Muscle layer of duodenum (tissue), 2 donors: ENCODE measurements around the gene GGNBP2.

Source experiments
- H3K27ac ChIP-seq: one replicate; pipeline ENCODE4 v1.7.0; 2013; ENCODE audit warnings: mild to moderate bottlenecking, low read length
- H3K27me3 ChIP-seq: one replicate; pipeline ENCODE4 v1.7.0; 2013; ENCODE audit warnings: low read depth, mild to moderate bottlenecking, control low read depth, low read length
- H3K36me3 ChIP-seq, 2 donors: one replicate each; pipeline ENCODE4 v1.7.0; 2013; ENCODE audit warnings: low read length in 2 of 2, control low read depth in 1 of 2, mild to moderate bottlenecking in 1 of 2; ENCODE audit not compliant: insufficient read depth in 2 of 2, control insufficient read depth in 1 of 2
- H3K4me1 ChIP-seq, 2 donors: one replicate each; pipeline ENCODE4 v1.7.0; 2013; ENCODE audit warnings: low read length in 2 of 2, mild to moderate bottlenecking in 2 of 2, control low read depth in 1 of 2, moderate library complexity in 1 of 2; ENCODE audit not compliant: insufficient read depth in 2 of 2, control insufficient read depth in 1 of 2
- H3K4me3 ChIP-seq, 2 donors: one replicate each; pipeline ENCODE4 v1.7.0; 2013; ENCODE audit warnings: low read length in 2 of 2, low read depth in 1 of 2, mild to moderate bottlenecking in 1 of 2
- H3K9me3 ChIP-seq, 2 donors: one replicate each; pipeline ENCODE4 v1.7.0; 2013; ENCODE audit warnings: low read length in 2 of 2, control low read depth in 1 of 2, mild to moderate bottlenecking in 1 of 2; ENCODE audit not compliant: control insufficient read depth in 1 of 2
- donor health status: healthy.

The GGNBP2 gene

DNA sequence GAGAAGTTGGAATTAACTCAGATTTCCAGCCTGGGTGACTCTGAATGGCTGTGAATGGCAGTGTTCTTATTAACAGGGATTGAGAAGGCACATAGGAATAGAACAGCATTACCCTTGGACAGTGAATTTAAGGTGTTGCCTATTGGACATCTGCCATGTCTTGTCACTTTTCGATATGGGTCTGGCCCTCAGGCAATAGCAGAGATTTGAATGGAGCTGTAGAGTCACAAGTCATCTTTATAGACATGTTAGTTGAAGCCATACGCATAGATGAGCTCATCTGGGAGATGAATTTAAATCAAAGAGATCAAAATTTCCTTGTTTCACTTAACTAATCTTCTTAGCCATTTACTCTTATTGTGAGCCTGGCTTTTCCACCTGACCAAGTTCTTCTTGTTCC, 32.1 kb downstream of the GGNBP2 start:
- no peak overlapping the region for H3K27ac ChIP-seq
- no peak overlapping the region for H3K4me3 ChIP-seq
- H3K36me3 ChIP-seq, result peaks cover 36 to 48% of the 10 kb centered on the region in 2 donors

DNA sequence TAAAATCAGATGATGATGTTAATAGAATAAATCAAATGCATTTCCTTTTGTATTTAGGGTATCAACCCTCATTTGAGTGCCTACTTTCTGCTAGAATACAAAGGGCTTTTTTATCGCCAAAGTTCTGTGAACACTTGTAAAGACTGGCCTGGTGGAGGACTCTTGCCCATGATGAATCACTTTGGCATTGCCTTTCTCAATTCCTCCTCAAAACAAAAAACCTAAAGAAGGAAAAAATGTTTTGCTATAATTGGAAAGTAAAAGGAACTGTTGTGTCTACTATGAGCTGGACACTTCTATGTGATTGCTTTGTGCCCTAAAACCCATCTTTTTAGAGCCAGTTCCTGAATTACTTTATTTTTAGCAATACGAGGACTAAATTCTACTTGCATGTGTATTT, 34.0 kb downstream of the GGNBP2 start:
- Histone ChIP-seq H3K27me3 (no peaks in the 10 kb centered on the region), H3K36me3 (peaks cover 24 to 59% of the 10 kb centered on the region in 2 donors), H3K9me3 (no peaks in the 10 kb centered on the region), H3K4me3 (no peak overlapping the region), H3K4me1 (no peaks in the 10 kb centered on the region), H3K27ac (no peak overlapping the region)

More for the DNA sequence above, 32.1 kb downstream of the GGNBP2 start:
- Histone ChIP-seq H3K27me3 (no peaks in the 10 kb centered on the region), H3K9me3 (no peaks in the 10 kb centered on the region), H3K4me1 (no peaks in the 10 kb centered on the region)

DNA sequence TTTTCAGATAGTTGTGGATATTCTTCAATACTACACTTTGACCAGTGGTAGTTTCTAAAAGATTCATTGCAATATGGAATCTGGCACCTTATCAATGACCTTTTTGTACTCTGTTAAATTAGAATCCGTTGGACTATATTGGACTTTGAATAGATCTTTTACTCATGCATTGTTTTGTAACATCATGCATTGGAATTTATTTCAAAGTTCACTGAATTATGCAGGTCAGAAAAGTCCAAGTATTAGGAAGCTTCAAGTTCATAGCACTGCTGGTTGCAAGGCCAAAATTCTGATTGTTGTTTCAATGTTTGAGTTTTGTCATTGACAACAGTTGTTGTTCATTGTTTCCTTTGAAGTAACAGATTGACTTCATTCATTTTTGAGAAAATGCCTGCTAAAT, 39.1 kb downstream of the GGNBP2 start:
- Histone ChIP-seq H3K36me3 (peaks cover 43 to 85% of the 10 kb centered on the region in 2 donors), H3K9me3 (no peaks in the 10 kb centered on the region), H3K27ac (no peak overlapping the region), H3K4me3 (no peak overlapping the region), H3K27me3 (no peaks in the 10 kb centered on the region), H3K4me1 (peaks cover 0 to 5% of the 10 kb centered on the region in 2 donors)

- Histone ChIP-seq H3K27ac (no peak overlapping the region), H3K36me3 (peaks cover 40 to 68% of the 10 kb centered on the region in 2 donors), H3K4me1 (peaks cover 2 to 5% of the 10 kb centered on the region in 2 donors), H3K4me3 (no peak overlapping the region), H3K27me3 (no peaks in the 10 kb centered on the region), H3K9me3 (no peaks in the 10 kb centered on the region)
Measured at GRCh38 chr17:36586138-36586537, 41.4 kb downstream of the GGNBP2 start.

DNA sequence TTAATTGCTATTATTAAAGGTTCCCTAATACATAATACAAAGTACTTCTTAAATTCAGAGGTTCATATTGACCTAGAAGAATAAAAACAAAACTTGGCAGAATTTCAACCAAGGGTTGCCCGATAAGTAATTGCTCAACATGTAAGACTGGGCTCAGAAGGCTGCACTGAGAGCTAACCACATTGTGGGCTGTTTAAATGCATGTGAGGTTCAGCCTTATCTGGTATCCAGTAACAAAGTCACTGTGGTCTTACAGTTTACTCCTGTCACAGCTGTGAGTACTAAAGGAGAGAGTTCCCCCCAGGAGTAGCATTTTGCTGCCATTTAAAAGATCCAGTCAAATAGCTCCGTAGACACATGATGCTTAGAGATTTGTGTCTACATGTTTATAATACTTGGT, 45.4 kb downstream of the GGNBP2 start:
- Histone ChIP-seq H3K27ac (no peak overlapping the region), H3K27me3 (no peaks in the 10 kb centered on the region), H3K36me3 (peaks cover 29 to 34% of the 10 kb centered on the region in 2 donors), H3K4me1 (peaks cover 8 to 13% of the 10 kb centered on the region in 2 donors), H3K4me3 (no peak overlapping the region), H3K9me3 (no peaks in the 10 kb centered on the region)

- H3K4me1 ChIP-seq, result peaks cover 8 to 13% of the 10 kb centered on the region in 2 donors
- no peaks in the 10 kb centered on the region for H3K9me3 ChIP-seq
- H3K4me3 ChIP-seq, result peak within 1 kb of the TSS; percentile 69 to 87
- H3K27ac ChIP-seq, result peak within 1 kb of the TSS; percentile 74
- peaks cover 16 to 20% of the 10 kb centered on the region in 2 donors for H3K36me3 ChIP-seq
- no peaks in the 10 kb centered on the region for H3K27me3 ChIP-seq
Measured at GRCh38 chr17:36591434-36592315, 47.0 kb downstream of the GGNBP2 start, which contains the start of gene DHRS11. Gene DHRS11 (plus strand): TSS chr17:36591879. CDS start chr17:36592010, 131 bp downstream.

GRCh38 chr17:36592316-36592715, 47.6 kb downstream of the GGNBP2 start:
- Histone ChIP-seq H3K4me1 (peaks cover 8 to 13% of the 10 kb centered on the region in 2 donors), H3K27ac (peak overlapping the region; percentile 74), H3K36me3 (peaks cover 10 to 14% of the 10 kb centered on the region in 2 donors), H3K9me3 (no peaks in the 10 kb centered on the region), H3K4me3 (peak overlapping the region; percentile 69 to 87), H3K27me3 (no peaks in the 10 kb centered on the region)

GRCh38 chr17:36592716-36593321, 48.1 kb downstream of the GGNBP2 start:
- peaks cover 8 to 9% of the 10 kb centered on the region in 2 donors for H3K36me3 ChIP-seq
- H3K4me1 ChIP-seq, result peaks cover 8 to 13% of the 10 kb centered on the region in 2 donors

DNA sequence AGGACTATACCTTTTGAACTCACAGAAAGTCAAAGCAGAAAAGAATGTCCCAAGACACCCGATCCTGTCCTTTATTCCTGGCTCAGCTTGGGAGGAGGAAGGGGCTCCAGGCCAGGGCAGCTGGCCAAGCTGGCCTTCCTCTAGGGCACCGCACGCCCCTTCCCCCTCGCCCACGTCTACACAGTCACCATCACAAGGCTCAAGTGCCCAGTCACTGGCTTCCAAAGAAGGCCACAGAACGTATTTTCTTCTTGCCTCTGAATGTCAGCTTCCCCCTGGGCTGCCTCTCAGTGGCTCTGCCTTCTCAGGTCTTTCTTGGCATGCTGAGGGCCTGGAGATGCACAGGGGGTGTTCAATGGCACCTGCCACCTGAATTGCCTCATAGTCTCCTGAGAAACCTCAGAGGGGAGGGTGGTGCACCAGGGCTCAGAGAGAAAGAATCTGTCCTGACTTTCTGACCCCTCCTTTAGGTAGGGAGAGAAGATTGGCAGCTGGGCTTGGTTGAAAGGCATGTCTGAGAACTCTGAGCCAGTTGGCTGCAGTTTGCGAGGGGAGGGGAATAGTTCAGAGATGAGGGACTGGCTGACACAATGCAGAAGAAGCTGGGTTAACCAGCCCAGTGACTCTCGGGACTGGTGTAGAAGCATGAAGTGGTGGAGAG, 49.1 kb downstream of the GGNBP2 start:
- no peak overlapping the region for H3K4me3 ChIP-seq
- peaks cover 8 to 13% of the 10 kb centered on the region in 2 donors for H3K4me1 ChIP-seq
- peak overlapping the region; percentile 74 for H3K27ac ChIP-seq

More at GRCh38 chr17:36592716-36593321, 48.1 kb downstream of the GGNBP2 start:
- Histone ChIP-seq H3K27me3 (no peaks in the 10 kb centered on the region), H3K9me3 (no peaks in the 10 kb centered on the region), H3K27ac (peak overlapping the region; percentile 74), H3K4me3 (peak overlapping the region; percentile 69 to 87)

DNA sequence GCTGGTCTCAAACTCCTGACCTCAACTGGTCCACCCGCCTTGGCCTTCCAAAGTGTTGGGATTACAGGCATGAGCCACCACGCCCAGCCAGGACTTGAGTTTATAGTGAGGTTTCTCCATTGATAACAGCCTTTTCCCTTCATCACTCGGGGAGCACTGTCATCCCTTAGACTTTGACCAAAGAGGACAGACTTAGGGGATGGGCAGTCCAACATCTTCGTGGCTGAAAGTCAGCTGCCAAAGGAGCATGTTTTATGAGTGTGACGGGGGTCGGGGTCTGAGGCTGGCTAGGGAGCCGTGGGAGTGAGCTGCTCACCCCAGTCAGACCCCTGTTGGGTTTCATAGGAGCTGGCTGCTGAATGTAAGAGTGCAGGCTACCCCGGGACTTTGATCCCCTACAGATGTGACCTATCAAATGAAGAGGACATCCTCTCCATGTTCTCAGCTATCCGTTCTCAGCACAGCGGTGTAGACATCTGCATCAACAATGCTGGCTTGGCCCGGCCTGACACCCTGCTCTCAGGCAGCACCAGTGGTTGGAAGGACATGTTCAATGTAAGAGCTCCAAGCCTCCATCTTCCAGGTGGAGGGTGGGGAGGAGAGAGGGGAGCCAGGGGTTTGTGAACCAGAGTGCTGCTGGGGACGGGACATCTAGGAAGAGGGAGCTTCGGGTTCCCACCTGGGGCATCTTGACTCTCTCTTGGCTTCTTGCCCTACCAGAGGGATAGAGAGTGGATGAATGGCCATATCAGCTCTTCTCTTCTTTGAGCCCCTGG, 50.1 kb downstream of the GGNBP2 start:
- H3K36me3 ChIP-seq, result peaks cover 0 to 3% of the 10 kb centered on the region in 2 donors

More for the DNA sequence above, 49.1 kb downstream of the GGNBP2 start:
- Histone ChIP-seq H3K9me3 (no peaks in the 10 kb centered on the region), H3K27me3 (no peaks in the 10 kb centered on the region), H3K36me3 (peaks cover 3 to 6% of the 10 kb centered on the region in 2 donors)

More for the DNA sequence above, 50.1 kb downstream of the GGNBP2 start:
- Histone ChIP-seq H3K27ac (no peak overlapping the region), H3K9me3 (no peaks in the 10 kb centered on the region), H3K4me1 (peaks cover 8 to 13% of the 10 kb centered on the region in 2 donors), H3K27me3 (no peaks in the 10 kb centered on the region), H3K4me3 (no peak overlapping the region)
